Muscle of arm (tissue), 12 donors: ENCODE results near the gene MALRD1. TPM values are rescaled to one million over a fixed set of nuclear protein-coding genes. Genes with fewer than 3 reads are reported as not detected.
"Not testable (repeated sequence)": the region's sequence is repeated elsewhere in the genome, so short reads cannot be mapped to it uniquely, and the experiment has no call there.

ENCODE experiments used
- DNase-seq: peaks from one replicate; pipeline ENCODE4 v3.0.0-alpha.2; 2013
- polyA plus RNA-seq, 12 donors: library from polyadenylated mRNA; unstranded; fragments of 120-200 nt; gene quantifications; one replicate each; pipeline ENCODE4 v1.2.1, GENCODE V29; 2013; ENCODE audit not compliant: insufficient read length in 12 of 12

Gene MALRD1
- polyA plus RNA-seq, 12 donors, result 0.41 to 46.1 (median 0.87) TPM; not detected in 1

GRCh38 chr10:19491166-19491565 lies 442.6 kb downstream of the MALRD1 start:
- no peak for DNase-seq

GRCh38 chr10:19493917-19494316 lies 445.3 kb downstream of the MALRD1 start:
- DNase-seq, result no peak

GRCh38 chr10:19497026-19497425 lies 448.4 kb downstream of the MALRD1 start:
- peak; percentile 53 for DNase-seq

- peak; percentile 63 for DNase-seq
Observed at GRCh38 chr10:19498393-19499290, 450.0 kb downstream of the MALRD1 start.

- no peak for DNase-seq
Observed at GRCh38 chr10:19499291-19499770, 450.7 kb downstream of the MALRD1 start.

GRCh38 chr10:19500959-19501358 lies 452.4 kb downstream of the MALRD1 start:
- DNase-seq, result no peak

- no peak for DNase-seq
Observed at GRCh38 chr10:19505320-19506312, 457.0 kb downstream of the MALRD1 start.

GRCh38 chr10:19510005-19510732 lies 461.6 kb downstream of the MALRD1 start:
- not testable (repeated sequence) for DNase-seq

- no peak for DNase-seq
Observed at GRCh38 chr10:19518109-19518508, 469.5 kb downstream of the MALRD1 start.

- no peak for DNase-seq
Observed at GRCh38 chr10:19518632-19519031, 470.0 kb downstream of the MALRD1 start.

GRCh38 chr10:19531324-19531723 lies 482.7 kb downstream of the MALRD1 start:
- no peak for DNase-seq

GRCh38 chr10:19532411-19532810 lies 483.8 kb downstream of the MALRD1 start:
- no peak for DNase-seq

GRCh38 chr10:19541299-19541698 lies 492.7 kb downstream of the MALRD1 start:
- DNase-seq, result no peak

GRCh38 chr10:19546224-19546623 lies 497.6 kb downstream of the MALRD1 start:
- no peak for DNase-seq

- no peak for DNase-seq
Observed at GRCh38 chr10:19549503-19549902, 500.9 kb downstream of the MALRD1 start.

- DNase-seq, result no peak
Observed at GRCh38 chr10:19556666-19557065, 508.1 kb downstream of the MALRD1 start.

GRCh38 chr10:19561181-19561580 lies 512.6 kb downstream of the MALRD1 start:
- no peak for DNase-seq

GRCh38 chr10:19563388-19564141 lies 515.0 kb downstream of the MALRD1 start:
- DNase-seq, result no peak

GRCh38 chr10:19570120-19570519 lies 521.5 kb downstream of the MALRD1 start:
- DNase-seq, result no peak

- no peak for DNase-seq
Observed at GRCh38 chr10:19570991-19571390, 522.4 kb downstream of the MALRD1 start.

GRCh38 chr10:19572056-19572455 lies 523.5 kb downstream of the MALRD1 start:
- peak; percentile 22 for DNase-seq
